GM12874 (cell line): ENCODE results near the gene COG2.

Source experiments
- TF ChIP-seq, protein P1 (sequence below): IDR thresholded peaks from 2 replicates; pipeline ENCODE4 v1.5.1; 2011; ENCODE audit warnings: low read depth, mild to moderate bottlenecking, control low read depth, low read length, moderate library complexity; ENCODE audit not compliant: insufficient read depth

The COG2 gene

DNA sequence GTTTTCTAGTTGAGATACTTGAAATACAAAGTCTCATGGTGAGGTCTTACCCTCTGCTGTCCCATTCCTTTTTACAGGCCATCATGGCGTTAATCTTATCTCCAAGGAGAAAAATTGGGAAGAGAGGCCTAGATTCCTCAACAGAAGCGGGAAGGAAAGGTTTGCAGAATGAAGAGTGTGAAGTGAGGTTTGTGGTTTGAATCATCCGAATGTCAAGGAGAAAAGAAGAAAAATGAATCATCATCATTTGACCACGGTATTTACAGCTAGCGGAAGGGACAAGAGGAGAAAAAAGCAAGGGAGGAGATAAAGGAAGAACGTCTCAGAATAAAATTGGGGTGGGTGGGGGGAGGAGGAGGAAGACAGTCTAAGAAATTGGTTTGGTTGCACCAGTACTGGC is 935 bp upstream of the COG2 start:
- TF ChIP-seq, protein P1, sequence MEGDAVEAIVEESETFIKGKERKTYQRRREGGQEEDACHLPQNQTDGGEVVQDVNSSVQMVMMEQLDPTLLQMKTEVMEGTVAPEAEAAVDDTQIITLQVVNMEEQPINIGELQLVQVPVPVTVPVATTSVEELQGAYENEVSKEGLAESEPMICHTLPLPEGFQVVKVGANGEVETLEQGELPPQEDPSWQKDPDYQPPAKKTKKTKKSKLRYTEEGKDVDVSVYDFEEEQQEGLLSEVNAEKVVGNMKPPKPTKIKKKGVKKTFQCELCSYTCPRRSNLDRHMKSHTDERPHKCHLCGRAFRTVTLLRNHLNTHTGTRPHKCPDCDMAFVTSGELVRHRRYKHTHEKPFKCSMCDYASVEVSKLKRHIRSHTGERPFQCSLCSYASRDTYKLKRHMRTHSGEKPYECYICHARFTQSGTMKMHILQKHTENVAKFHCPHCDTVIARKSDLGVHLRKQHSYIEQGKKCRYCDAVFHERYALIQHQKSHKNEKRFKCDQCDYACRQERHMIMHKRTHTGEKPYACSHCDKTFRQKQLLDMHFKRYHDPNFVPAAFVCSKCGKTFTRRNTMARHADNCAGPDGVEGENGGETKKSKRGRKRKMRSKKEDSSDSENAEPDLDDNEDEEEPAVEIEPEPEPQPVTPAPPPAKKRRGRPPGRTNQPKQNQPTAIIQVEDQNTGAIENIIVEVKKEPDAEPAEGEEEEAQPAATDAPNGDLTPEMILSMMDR: no peak

DNA sequence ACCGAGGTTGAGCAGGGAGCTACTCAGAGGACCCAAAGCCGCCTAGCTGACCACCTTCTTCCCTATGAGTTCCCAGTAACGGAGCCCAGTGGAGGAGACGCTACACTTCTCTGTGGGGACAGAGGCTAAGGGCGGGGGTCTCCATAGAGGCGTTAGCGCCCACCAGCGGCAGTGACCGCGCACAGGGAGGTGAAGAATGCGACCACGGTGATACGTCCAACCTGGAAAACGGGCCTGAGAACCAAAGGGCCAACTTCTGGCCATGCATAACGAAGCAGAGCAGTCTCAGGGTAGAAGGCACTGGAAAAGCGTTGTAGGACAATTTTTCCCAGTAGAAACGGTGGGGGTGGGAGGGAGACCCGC is 400 bp upstream of the COG2 start:
- TF ChIP-seq, protein P1: no peak

DNA sequence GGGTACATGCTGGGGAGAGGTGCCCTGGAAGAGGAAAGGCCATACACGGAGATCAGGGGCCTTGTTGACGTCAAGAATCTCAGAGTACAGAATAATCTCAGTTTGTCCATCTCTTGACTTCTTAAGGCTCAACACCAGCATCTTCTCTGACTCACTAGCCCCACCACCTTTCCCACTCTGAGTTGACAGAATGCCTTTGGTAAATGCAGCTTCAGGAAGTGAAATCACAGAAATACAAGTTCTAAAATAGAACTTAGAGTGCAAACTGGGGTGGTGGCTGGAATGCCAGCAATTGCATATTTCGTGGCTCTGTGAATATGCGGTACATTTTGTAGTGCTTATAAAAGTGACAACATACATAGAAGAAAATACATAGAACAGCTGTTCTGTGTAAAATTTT is 1.6 kb downstream of the COG2 start:
- TF ChIP-seq, protein P1: no peak

DNA sequence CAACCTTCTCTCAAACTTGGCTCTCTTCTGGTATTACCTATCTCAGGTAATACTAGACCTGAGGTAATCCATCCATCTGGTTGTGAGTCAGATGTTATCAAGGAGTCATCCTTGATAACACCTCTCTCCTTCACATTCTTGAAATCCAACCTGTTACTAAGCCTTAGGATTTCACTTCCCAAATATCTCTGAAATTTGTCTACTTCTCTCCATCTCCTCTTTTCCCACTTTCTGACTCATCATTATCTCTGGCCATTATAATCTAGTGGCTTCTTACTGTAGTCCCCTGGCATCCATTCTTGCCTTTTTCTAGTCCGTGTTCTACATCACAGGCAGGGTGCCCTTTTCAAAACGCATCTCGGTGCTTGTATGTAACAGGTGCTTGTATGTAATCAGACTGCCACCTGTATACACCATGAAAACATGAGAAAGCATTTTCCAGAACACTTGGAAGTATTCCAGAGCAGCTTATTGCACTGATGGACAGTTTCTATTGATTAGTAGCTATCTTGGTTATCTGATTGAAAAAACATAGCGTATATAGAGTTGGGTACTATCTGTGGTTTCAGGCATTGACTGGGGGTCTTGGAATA is 4.5 kb downstream of the COG2 start:
- TF ChIP-seq, protein P1: no peak

DNA sequence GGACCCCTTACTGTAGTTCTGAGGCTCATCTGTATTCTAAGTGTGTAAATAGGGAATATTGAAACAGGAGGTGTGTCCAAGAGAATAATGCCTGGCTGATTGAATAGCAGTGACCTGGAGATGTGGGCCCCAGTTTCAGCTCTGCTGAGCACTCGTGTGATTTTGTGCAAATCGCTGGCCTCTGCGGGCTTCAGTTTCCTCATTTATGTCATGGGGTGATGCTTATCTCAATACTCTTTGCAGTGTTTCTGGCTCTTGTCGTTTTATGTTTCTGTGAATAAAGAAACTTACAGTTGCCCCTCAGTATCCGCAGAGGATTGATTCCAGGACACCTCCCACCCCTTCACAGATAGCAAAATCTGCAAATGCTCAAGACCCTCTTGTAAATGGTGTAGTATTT is 5.0 kb downstream of the COG2 start:
- TF ChIP-seq, protein P1: no peak

DNA sequence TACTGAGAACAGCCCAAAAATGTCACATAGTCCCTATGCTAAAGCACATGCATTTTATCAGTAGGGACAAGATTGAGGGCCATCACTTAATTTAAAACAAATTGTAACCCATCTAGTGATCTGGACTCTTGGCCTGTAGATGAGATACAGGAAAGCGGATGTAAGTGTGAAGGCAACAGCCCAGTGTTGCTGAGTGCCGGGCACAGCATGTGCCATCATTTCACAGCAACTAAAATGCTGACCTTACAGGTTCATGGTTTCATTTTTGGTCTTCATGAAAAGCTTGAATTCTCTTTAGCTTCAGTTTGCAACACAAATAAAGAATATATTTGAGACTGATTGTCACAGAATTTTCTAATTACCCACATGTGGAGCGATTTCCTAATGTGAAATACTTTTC is 5.8 kb downstream of the COG2 start:
- TF ChIP-seq, protein P1: no peak

DNA sequence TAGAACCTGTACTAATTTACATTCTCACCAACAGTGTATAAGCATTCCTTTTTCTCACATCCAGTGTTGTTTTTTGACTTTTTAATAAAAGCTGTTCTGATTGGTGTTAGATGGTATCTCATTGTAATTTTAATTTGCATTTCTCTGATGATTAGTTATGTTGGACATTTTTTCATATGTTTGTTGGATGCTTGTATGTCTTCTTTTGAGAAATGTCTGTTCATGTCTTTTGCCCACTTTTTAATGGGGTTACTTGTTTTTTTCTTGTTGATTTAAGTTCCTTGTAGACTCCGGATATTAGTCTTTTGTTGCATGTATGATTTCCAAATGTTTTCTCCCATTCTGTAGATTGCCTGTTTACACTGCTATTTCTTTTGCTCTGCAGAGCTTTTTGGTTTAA is 8.0 kb downstream of the COG2 start:
- TF ChIP-seq, protein P1: no peak

DNA sequence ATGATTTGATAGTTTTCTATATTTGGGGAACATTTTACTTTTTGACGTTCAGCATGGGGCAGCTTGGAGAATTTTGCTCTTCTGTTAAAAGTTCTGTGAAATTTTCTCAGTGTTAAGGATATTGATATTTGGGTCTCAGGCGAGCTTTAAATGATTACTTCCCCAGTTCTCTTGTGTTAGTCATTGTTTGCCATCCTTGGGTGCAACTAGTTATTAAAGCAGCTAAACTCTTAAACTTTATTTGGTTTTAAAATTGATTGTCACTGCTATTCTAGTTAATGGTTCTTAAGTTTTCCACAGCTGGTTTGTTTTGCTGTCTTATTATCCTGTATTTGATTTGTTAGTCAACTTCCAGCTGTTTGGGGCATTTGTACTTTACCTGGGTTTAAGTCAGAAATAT is 9.0 kb downstream of the COG2 start:
- TF ChIP-seq, protein P1: no peak
